Cardiac muscle cell (in vitro differentiated cells and primary cell): ENCODE results near the gene LZTS2. TPM values are rescaled to one million over a fixed set of nuclear protein-coding genes. Genes with fewer than 3 reads are reported as not detected.

ENCODE experiments used
- DNase-seq, 2 donors: peaks; one replicate each; pipeline versions ENCODE4 v3.0.0 to v3.0.0-alpha.2; 2010 to 2017; ENCODE audit warnings: low read depth in 1 of 2, low spot score in 1 of 2
- H3K27ac ChIP-seq: fragments of 200-600 bp; sonication (generic); 2 replicates; pipeline ENCODE4 v1.5.1; 2016
- H3K27me3 ChIP-seq: fragments of 200-600 bp; sonication (generic); 2 replicates; pipeline ENCODE4 v1.6.0; 2016; ENCODE audit warnings: control low read depth
- H3K36me3 ChIP-seq: fragments of 200-600 bp; sonication (generic); 2 replicates; pipeline ENCODE4 v1.5.1; 2016; ENCODE audit warnings: control low read depth
- H3K4me1 ChIP-seq: fragments of 200-600 bp; sonication (generic); 2 replicates; pipeline ENCODE4 v1.8.1; 2017; ENCODE audit warnings: low read depth, mild to moderate bottlenecking, mixed run types
- H3K4me3 ChIP-seq: fragments of 200-600 bp; sonication (generic); 2 replicates; pipeline ENCODE4 v1.5.1; 2016; ENCODE audit warnings: mild to moderate bottlenecking
- H3K9me3 ChIP-seq: fragments of 200-600 bp; sonication (generic); 2 replicates; pipeline ENCODE4 v1.5.1; 2017; ENCODE audit warnings: low read depth, mild to moderate bottlenecking, control low read depth
- polyA plus RNA-seq: library from polyadenylated mRNA; unstranded; fragments of >200 nt; fragmentation: Nextera tagmentation; extraction: Ambion mirVana; gene quantifications from 2 replicates; pipeline ENCODE4 v1.2.1, GENCODE V29; 2016
- total RNA-seq: library from RNA; depleted of rRNA; stranded (reverse); fragments of >200 nt; gene quantifications from 2 replicates; pipeline ENCODE4 v1.2.3, GENCODE V29; 2016
- TF ChIP-seq, protein P1 (sequence below): IDR thresholded peaks from 2 replicates; pipeline ENCODE4 v1.5.1; 2012; ENCODE audit warnings: low read depth, mild to moderate bottlenecking, low read length

The LZTS2 gene
- total and polyA plus RNA-seq, 2 experiments from 2014 or later: 128 to 168 TPM

GRCh38 chr10:101040851-101041250 lies 41.2 kb downstream of the LZTS2 start:
- peaks cover 23% of the 10 kb centered on the region for H3K27me3 ChIP-seq
- H3K4me3 ChIP-seq: no peak overlapping the region
- H3K9me3 ChIP-seq: no peaks in the 10 kb centered on the region
- H3K4me1 ChIP-seq: peaks cover 5% of the 10 kb centered on the region
- no peak overlapping the region for H3K27ac ChIP-seq
- TF ChIP-seq, protein P1, sequence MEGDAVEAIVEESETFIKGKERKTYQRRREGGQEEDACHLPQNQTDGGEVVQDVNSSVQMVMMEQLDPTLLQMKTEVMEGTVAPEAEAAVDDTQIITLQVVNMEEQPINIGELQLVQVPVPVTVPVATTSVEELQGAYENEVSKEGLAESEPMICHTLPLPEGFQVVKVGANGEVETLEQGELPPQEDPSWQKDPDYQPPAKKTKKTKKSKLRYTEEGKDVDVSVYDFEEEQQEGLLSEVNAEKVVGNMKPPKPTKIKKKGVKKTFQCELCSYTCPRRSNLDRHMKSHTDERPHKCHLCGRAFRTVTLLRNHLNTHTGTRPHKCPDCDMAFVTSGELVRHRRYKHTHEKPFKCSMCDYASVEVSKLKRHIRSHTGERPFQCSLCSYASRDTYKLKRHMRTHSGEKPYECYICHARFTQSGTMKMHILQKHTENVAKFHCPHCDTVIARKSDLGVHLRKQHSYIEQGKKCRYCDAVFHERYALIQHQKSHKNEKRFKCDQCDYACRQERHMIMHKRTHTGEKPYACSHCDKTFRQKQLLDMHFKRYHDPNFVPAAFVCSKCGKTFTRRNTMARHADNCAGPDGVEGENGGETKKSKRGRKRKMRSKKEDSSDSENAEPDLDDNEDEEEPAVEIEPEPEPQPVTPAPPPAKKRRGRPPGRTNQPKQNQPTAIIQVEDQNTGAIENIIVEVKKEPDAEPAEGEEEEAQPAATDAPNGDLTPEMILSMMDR: no peak
- H3K36me3 ChIP-seq: no peaks in the 10 kb centered on the region
- no peak for DNase-seq

- TF ChIP-seq, protein P1: peak; percentile 87
- Histone ChIP-seq H3K36me3 (no peaks in the 10 kb centered on the region), H3K4me1 (peaks cover 5% of the 10 kb centered on the region), H3K9me3 (no peaks in the 10 kb centered on the region), H3K27ac (no peak overlapping the region), H3K4me3 (no peak overlapping the region), H3K27me3 (peaks cover 24% of the 10 kb centered on the region)
- DNase-seq: peak; percentile 87 to 91
Observed at GRCh38 chr10:101041252-101041761, 41.7 kb downstream of the LZTS2 start.

DNA sequence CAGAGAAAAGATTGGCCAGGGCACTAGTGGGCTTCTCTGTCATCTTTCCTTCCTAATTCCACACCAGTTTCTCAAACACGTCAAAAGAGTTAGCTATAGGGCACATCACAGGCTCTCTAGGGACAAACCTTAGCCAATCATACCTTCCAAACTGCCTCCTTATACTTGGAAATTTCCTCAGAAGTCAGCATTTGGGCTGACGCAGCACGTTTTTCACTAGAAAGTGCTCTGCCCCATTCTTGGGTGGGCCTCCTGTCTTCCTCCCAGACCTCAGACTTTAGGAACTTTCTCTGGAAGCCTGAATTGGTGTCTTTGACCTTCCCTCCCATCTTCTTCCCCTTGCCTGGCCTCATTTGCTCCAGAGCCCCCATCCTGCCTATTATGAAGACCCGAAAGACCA lies 42.5 kb downstream of the LZTS2 start:
- TF ChIP-seq, protein P1: no peak
- peaks cover 5% of the 10 kb centered on the region for H3K4me1 ChIP-seq
- no peaks in the 10 kb centered on the region for H3K9me3 ChIP-seq
- DNase-seq: no peak
- H3K36me3 ChIP-seq: no peaks in the 10 kb centered on the region
- H3K4me3 ChIP-seq: peak overlapping the region; percentile 50
- peaks cover 25% of the 10 kb centered on the region for H3K27me3 ChIP-seq
- peak overlapping the region; percentile 91 for H3K27ac ChIP-seq

GRCh38 chr10:101042667-101043362 lies 43.2 kb downstream of the LZTS2 start:
- Histone ChIP-seq H3K9me3 (no peaks in the 10 kb centered on the region), H3K4me1 (peaks cover 5% of the 10 kb centered on the region), H3K36me3 (no peaks in the 10 kb centered on the region), H3K4me3 (peak overlapping the region; percentile 50), H3K27me3 (peaks cover 31% of the 10 kb centered on the region), H3K27ac (peak overlapping the region; percentile 91)
- TF ChIP-seq, protein P1: no peak
- DNase-seq: peak; percentile 97

DNA sequence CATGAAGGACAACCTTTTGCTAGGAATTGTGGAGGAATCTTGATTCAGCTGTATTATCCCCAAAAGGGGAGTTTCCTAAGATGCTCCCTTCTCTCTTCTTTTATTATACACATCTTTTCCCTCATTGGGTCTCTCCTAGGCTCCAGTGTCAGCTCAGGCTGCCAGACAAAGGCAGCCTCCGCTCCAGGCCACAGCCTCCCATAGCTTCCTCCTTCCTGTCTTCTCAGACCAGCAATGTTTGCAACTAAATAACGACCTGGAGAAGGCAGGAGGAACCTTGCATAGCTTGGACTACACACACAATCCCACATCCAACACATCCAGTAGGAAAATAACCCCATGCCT lies 43.7 kb downstream of the LZTS2 start:
- no peaks in the 10 kb centered on the region for H3K9me3 ChIP-seq
- no peak for DNase-seq
- peaks cover 5% of the 10 kb centered on the region for H3K4me1 ChIP-seq
- no peaks in the 10 kb centered on the region for H3K36me3 ChIP-seq
- peaks cover 36% of the 10 kb centered on the region for H3K27me3 ChIP-seq
- TF ChIP-seq, protein P1: no peak
- H3K27ac ChIP-seq: peak overlapping the region; percentile 91
- H3K4me3 ChIP-seq: peak overlapping the region; percentile 50
